Stimulated activated CD8-positive, alpha-beta memory T cell treated with anti-CD3 and anti-CD28 coated beads, Interleukin-7, amount 100 ng/mL, for 4 hours (primary cell): Measurements from ENCODE around the gene SRSF10.
"Not testable (repeated sequence)": the region's sequence is repeated elsewhere in the genome, so short reads cannot be mapped to it uniquely, and the experiment has no call there.

ENCODE experiments used
- DNase-seq, 2 donors: peaks; one replicate each; pipeline ENCODE4 v3.0.0-alpha.2; 2020; ENCODE audit warnings: low read depth in 2 of 2

SRSF10 gene

DNA sequence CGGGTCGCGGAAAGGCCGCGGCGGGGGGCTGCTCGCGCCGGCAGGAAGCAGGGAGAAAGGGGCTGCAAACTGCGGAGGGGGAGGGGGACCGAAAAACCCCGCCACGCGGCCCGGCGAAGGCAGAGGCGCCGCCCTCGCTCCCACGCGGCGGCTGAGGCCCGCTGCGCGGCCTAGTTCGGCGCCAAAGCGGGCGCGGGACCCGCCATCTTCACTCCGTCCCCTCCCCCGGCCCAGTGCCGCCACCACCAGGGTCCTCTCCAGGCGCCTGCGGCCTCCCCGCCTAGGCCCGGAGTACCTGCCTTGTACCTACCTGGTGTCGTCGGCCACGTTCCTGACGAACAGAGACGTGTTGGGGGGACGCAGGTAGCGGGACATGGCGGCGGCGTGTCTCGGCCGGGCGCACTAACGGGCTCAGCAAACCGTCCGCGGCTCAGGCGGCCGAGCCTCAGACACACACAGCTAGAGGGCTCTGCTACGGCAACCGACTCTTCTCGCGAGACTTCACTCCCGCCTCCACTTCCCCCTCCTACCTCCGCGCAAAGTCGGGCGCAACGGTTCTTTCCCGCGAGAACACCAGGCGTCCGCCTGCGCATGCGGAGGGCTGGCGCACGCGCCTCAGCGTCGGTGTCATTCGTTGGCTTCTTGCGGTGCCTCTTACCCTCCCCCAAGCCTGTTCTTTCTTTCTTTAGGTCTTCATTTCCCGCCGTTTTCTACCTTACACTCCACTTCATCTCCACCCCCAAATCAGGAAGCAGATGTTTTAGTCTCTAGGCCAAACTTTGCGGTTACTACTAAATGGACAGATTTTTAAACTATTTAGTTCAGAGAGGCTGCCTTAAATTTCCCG, at the start of gene SRSF10:
TSS of gene SRSF10 (minus strand) at position 447 of the 847 bp plus-strand sequence. CDS start at position 375, 72 bp downstream.
- peak; percentile 96 for DNase-seq

DNA sequence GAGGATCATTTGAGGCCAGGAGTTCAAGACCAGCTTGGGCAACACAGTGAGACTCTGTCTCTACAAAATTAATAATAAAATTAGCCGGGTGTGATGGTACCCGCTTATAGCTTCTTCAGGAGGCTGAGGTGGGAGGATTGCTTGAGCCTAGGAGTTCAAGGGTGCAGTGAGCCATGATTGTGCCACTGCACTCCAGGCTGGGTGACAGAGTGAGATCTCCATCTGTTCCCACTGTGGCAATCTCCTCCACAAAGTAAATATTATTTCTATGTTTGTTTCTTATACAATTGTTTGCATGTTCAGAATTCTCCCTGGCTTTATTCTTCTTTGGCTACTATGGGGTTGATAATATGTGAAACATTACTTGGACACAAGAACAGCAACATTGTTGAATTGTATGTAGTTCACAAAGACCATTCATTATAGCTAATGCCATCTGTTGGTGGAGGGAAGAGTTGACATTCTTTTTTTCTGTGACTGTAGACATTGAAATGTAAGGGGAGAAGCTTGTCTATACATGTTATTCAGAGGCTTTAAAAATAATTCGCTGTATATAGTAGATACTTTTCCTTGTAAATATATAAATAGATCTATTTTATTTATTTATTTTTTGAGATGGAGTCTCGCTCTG, 47.8 kb upstream of the SRSF10 start:
- no peak for DNase-seq

DNA sequence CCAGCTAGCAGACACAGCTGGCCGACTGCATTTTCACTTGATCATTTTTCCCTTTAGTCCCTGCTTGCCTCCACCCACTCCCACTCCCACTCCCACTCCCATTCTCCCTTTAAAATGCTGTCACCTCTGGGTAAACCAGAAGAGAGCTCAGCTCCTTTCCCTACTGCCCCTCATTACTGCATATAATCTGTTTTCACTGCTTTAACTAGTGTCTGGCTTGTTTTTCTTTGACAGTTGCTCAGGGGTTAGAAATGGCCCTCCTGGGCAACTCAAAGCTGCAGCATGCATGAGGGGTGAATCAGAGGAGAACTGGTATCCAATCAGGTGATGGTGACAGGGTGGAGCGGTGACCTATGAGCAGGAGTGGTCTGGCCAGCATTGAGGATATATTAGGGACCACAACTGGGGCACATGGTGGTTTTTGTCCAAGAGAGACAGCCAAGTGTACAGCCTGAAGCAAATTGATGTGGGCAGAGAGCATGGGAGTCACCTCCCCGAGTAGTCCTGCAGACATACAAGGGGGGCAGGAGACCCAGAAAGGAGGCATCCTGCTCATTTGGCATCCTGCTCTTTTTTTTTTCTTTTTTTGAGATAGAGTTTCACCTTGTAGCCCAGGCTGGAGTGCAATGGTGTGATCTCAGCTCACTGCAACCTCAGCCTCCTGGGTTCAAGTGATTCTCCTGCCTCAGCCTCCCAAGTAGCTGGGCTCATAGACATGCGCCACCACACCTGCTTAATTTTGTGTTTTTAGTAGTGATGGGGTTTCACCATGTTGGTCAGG, 42.6 kb upstream of the SRSF10 start:
- no peak for DNase-seq

DNA sequence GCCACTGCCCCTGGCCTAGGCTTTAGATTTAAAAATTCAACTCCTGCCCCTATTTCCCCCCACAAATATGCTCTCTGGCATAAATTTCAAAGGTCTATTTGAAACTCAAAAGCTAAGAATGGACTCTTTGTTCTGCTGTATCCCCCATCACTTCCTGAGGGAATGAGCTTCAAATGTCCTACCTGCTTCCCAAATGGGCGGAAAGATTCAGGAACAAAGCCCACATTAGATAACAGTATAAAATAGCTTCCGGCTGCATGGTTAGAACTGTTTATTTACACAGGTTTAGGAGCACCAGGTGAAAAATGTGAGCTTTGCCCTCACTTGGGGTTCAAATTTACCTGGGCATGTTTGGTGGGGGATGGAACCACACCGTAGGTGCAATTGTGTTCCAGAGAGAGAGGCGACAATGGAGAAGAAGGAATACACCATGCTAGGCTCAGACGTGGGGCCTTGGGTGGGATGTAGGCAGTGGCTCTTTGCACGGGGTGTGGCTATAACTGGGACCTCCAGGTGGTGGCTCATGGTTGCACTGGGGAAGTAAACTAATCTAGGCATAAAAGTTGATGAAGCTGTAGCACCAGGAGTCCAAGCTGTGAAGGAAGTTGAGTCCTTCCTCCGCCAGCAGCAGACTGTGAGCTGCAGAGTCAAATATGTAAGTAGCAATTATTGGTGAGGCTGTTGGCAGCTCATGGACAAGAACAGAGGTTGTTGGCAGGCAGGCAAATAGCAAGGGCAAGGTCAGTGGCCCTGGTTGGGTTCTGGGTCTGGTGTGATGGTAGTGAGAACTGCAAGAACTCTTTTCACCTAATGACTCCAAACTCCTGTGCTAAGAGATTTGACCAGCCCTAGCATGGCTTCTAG, 41.5 kb upstream of the SRSF10 start:
- no peak for DNase-seq

DNA sequence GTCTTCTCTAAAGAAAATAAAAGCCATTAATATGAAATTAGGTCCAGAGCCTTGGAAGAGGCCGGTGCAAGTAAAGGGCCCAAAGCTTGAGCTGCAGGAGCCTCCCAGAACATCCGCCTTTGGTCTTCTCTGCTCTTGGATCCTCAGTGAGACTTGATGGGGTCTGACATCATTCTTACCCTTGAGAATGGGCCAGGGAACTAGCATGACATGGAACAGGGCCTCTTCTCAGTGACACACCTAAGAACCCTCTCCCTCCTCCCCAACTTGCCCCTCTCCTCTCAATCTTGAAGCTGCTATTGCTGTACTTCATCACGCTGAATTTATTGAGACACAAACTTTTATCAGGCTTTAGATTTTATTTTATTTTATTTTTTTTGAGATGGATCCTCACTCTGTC, 40.3 kb upstream of the SRSF10 start:
- DNase-seq: no peak

DNA sequence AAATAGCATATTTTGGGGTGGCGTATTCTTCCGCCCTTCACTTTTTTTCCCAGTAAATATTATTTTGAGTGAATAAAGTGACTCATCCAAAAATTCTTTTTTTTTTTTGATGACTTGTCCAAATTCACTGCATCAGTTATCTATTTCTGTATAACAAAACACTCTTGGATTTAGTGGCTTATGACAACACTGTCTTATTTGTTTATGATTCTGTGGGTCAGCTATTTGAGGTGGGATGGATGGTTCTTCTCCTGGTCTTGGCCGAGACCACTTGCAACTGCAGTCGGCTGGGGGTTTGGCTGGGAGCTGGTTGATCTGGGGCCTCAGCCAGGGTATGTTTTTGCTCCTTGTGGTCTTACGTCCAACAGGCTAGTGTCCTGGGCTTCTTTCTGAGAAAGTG, 39.9 kb upstream of the SRSF10 start:
- DNase-seq: no peak

DNA sequence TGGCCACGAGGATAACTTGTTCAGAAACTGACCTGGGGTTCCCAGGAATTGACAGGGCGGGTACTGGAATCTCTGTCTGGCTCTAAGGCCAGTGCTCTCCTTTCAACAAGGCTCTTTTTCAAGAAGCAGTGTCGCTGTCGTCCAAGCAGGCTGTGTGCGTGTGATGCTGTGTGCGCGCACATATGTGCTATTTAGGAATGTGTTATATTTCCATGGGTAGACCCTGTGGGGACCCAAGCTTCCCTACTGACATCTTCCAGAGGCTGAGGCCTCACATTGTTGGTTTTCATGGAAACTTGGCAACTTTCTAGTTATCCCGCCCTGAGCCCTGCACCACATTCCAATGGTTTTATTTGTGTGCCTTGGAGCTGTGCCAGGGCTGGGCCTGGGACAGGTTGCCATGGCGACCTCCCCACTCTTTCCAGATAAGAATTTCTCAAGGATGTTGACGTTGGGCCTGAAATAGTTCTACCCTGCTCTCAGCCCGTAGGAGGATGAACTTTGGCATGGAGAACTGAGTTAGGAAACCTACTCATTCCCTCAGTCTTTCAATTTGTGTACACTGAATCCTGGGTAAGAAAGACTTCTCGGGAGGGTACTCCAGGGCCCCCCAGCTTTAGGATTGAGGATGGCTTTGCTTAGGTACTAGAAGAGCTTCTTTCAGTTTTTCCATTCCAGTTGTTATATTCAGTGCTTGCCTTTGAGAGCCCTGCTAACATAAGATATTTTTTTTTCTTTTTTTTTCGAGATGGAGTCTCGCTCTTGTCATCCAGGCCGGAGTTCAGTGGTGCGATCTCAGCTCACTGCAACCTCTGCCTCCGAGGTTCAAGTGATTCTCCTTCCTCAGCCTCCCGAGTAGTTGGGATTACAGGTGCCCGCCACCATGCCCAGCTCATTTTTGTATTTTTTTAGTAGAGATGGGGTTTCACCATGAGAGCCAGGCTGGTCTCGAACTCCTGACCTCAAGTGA, 38.8 kb upstream of the SRSF10 start:
- DNase-seq: no peak

DNA sequence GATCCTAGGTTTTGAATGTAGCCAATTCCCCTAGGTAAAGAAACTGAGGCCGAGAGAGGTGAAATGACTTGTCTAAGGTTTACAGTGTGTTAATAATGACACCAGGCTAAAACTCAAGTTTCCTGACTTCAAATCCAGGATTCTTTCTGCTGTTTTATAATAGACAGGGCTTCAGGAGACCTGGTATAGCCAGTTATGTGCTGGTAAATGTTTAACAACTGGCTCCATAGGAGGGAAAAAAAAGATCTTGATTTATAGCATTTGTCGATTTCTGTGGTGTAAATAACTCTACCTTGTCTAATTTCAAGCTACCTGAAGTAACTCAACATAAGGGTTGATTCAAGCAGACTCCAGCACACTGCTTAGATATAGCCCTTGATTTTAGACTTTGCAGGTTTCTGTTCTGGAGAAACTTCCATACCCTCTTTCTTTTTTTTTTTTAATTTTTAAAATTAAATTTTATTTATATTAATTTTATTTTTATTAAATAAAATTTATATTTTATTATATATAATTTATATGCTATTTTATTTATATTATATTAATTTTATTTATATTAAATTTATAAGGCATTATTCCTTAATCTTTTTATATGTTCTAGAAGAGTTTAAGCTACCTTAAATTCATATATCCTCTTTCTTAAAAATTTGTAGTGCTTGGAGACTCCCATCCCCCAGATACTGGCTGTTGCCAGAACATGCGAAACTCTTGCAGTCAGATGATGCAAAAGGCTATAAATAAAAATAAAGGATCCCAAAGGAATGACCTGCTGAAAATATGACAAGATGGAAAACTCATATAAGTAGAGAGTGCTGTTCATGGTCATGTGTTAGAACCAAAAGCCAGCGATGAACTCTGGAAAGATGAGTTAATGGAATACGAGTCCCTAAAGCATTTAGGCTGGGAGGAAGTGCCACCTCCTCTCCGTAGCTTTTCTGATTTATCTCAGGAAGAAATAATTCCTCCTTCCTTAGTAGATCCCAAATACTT, 35.4 kb upstream of the SRSF10 start:
- DNase-seq: no peak

DNA sequence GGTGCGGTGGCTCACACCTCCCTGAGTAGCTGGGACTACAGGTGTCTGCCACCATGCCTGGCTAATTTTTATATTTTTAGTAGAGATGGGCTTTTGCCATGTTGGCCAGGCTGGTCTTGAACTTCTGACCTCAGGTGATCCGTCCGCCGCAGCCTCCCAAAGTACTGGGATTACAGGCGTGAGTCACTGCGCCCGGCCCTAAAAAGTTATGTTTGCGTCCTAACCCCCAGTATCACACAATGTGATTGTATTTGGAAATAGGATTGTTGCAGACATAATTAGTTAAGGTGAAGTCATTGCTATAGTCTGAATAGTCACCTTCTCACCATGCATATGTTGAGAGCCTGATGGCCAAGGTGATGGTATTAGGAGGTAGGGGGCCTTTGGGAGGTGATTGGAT, 32.8 kb upstream of the SRSF10 start:
- not testable (repeated sequence) for DNase-seq

DNA sequence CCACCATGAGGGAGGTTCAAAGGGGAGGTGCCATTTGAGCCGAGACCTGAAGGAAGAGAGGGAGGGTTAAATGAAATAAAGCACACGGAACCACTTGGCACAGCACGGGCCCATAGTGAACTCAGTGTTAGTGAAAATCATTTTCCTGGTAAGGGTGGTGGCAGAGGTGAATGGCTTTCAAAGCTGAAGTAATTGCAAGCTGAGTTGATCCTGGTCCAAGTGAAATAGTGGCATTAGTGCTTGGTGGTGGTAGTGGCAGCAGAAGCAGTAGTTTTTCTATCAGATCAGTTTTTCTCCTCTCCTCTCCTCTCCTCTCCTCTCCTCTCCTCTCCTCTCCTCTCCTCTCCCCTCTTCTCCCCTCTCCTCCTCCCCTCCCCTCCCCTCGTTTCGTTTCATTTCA, 30.5 kb upstream of the SRSF10 start:
- no peak for DNase-seq

DNA sequence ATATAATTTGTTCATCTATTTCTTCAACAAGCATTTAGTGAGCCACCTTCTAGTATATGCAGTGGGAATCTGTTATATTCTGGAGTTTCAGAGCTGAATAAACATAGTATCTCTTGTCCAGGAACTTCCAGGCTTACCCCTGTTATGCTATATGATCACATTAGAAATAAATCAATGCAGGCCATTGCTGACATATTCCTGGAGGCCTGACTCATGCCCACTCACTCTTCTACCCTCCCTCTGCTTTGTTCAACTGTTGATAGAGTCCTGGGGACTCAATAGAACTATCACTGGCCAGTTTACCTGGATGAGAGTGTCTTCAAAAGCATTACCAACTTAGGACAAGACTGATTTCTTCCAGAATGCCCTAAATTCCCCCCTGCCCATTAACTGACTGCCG, 29.3 kb upstream of the SRSF10 start:
- no peak for DNase-seq

DNA sequence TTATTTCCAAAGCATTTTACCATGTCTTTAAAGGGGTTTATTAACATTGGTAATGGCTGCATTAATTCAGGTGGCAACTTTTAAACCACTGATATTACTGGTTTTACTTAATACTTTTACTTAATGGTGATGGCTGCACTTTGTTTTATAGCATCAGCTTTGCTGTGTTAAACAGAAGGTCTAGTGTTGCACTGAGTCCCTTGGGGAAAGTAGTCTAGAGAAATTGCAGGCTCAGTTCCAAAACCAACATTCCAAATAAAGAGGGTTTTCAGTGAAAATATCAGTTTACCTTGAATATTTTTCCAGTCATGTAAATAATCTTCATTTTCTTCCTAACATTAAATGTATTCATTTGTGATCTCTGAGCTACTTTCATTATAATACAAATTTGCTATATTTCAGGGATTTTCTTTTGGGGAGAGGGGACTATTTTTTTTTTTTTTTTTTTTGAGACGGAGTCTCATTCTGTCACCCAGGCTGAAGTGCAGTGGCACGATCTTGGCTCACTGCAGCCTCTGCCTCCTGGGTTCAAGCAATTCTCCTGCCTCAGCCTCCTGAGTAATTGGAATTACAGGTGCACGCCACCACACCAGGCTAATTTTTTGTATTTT, 28.6 kb upstream of the SRSF10 start:
- not testable (repeated sequence) for DNase-seq

DNA sequence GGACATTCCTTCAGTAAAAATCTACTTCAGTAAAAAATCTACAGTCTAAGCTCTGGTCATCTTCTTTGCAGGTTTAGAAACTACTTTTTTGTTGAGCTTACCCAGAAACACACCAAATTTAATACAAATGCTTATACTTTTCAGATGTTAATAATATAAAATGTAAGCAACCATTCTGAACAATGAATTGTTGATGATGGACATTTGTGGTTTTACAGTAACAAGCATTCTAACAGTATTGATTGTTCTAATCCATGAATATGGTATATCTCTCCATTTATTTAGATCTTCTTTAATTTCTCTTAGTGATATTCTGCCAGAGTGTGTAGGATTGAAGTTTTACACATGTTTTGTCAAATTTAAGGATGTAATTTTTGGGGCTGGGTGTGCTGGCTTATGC, 27.0 kb upstream of the SRSF10 start:
- no peak for DNase-seq

DNA sequence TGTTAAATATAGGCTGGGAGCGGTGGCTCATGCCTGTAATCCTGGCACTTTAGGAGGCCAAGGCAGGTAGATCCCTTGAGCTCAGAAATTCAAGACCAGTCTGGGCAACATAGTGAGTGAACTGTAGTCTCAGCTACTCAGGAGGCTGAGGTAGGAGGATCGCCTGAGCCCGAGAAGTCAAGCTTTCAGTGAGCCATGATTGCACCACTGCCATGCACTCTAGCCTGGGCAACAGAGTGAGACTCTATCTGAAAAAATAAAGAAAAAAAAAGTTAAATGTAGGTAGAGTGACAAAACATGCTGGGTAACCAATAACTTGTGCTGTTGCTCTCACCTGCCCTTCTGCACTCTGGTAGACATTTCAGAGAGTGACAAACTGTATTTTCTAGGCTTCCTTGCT, 25.0 kb upstream of the SRSF10 start:
- DNase-seq: no peak

DNA sequence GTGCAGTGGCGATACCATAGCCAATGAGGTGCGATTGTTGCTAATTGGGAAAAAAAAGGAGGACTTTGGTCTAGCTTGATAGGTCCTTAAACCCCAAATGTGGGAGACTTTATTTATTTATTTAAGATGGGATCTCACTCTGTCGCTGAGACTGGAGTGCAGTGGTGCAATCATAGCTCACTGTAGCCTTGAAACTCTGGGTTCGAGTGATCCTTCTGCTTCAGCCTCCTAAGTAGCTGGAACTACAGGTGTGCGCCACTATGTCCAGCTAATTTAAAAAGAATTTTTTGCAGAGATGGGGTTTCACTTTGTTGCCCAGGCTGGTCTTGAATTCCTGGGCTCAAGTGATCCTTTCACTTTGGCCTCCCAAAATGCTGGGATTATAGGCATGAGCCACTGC, 24.0 kb upstream of the SRSF10 start:
- DNase-seq: no peak

DNA sequence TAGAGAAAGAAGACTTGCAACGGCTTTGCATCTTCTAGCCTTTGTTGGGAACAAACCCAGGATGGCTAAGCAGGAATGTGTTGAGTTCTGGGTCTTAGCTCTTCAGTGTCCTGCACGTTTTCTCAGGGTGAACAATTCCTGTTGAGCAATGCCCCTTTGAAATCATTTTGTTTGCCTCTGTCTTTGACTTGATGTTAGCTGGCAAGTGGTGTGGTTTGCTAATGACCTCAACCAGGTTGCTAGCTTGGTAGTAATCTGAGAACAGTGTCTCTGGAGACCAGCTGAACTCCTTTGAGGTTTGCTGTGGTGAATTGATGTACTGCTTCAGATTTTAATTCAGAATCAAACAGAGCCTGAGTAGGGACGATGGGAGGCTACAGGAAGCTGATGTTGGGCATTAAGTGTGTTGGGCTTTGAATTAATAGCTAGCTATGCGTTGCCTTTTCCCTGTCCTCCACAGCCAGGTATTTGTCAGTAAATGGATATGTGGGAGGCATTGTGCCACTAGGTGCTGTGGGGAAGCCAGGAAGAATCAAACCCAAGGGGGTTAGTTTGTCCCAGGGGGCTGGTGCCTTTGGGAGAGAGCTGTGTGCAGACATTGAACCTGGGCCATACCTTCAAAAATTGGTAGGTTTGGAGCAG, 23.3 kb upstream of the SRSF10 start:
- no peak for DNase-seq

DNA sequence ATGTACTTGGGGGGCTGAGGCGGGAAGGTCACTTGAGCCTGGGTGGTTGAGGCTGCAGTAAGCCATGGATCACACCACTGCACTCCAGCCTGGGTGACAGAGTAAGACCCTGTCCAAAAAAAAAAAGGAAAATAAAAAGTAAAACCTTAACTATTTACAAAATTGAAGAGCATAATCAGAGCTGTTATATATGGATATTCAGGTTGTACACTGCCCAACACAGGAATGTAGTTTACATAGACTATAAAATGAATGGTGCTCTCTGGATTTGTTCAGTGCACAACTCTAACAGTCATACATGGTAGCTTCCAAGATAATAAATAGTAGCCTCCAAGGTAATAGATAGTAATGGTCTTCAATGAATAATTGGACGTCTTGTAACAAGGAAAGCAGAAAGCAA, 22.6 kb upstream of the SRSF10 start:
- DNase-seq: no peak

DNA sequence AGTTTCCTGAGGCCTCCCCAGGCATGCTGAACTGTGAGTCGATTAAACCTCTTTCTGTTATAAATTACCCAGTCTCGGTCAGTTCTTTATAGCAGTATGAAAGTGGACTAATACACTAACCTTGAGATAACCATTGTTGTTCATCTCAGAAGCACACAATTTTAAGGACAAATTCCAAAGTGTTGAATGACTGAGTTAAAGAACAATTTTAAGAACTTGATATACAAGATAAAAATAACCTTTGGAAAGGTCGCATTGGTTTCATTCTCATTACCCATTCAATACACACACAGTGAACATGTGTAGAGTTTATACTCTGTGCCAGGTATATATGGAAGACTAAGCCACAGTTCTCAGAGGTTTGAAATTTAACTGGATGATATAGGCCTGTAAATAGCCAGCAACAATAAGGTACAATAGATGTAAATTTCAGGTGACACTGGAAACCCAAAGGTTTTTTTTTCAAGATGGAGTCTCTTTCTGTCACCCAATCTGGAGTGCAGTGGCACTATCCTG, 19.1 kb upstream of the SRSF10 start:
- DNase-seq: no peak
